GM19351 (cell line): ENCODE data around the gene ASMTL.
"Not testable (repeated sequence)": the region's sequence is repeated elsewhere in the genome, so short reads cannot be mapped to it uniquely, and the experiment has no call there.

Experiments
- ATAC-seq: cut with Tn5 transposase; IDR thresholded peaks from one replicate; pipeline ENCODE4 v1.9.1; 2021; ENCODE audit warnings: mild to moderate bottlenecking, moderate library complexity; ENCODE audit not compliant: unreplicated experiment

Gene ASMTL

DNA sequence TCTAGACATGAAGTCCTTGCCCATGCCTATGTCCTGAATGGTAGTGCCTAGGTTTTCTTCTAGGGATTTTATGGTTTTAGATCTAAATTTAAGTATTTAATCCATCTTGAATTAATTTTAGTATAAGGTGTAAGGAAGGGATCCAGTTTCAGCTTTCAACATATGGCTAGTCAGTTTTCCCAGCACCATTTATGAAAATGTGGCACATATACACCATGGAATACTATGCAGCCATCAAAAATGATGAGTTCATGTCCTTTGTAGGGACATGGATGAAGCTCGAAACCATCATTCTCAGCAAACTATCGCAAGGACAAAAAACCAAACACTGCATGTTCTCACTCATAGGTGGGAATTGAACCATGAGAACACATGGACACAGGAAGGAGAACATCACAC lies 29.8 kb upstream of the ASMTL start:
- ATAC-seq, result not testable (repeated sequence)

DNA sequence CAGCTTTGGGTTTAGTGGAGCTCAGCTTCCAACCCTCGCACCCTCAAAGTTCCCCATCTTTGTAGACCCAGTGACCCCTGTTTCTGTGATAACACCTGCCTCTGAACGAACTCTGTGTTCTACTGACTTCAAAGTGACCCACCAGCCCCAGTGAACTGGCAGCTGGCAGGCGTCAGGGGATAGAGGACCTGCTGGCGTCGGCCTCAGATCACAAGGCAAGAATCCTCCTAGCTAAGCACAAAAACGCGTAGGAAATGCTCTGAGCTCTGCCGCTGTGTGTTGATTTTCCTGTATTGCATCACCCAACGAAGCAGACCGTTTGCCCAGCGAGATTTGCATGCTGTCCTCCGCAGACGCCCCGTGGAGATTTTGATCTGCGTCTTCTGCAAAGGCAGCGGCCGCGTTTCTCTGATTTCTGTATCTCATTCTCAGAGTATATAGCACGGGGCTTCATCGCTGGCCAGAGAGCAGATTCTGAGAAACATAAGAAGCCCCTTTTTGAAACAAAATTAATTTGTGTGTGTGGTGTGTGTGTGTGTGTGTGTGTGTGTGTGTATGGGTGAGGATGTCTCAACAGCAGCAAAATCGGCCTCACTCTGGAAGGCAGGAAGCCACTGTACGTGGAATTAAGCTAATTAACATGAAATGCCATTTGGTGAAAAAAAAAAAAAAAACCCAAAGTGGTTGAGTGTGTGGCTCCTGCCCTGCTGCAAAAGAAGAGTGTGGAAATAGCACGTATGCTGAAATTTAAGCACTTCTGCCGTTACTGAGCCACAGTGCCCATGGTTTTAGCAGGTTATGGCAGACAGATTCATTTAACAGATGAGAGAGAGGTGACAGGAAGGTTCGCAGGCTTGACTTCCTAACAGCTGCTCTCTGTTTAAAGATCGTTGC lies 29.2 kb upstream of the ASMTL start:
- peak; percentile 48 for ATAC-seq

DNA sequence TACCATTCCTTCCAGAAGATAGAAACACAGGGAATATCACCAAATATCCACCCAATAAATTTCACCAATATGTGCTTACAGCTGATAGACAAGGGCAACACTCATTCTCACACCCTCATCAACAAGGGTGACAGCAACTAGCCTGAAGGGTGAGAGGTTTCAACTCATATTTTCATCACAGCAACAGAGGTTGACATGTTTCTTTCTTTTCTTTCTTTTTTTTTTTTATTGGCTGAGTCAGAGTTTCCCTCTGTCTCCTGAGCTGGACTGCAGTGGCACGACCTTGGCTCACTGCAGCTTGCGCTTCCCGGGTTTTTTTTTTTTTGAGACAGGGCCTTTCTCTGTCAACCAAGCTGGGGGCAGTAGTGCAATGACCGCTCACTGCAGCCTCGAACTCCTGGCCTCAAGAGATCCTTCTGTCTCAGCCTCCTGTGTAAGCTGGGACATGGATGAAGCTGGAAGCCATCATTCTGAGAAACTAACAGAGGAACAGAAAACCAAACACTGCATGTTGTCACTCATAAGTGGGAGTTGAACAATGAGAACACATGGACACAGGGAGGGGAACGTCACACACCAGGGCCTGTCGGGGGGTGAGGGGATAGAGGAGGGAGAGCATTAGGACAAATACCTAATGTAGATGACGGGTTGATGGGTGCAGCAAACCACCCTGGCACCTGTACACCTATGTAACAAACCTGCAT lies 27.5 kb upstream of the ASMTL start:
- ATAC-seq, result no peak

DNA sequence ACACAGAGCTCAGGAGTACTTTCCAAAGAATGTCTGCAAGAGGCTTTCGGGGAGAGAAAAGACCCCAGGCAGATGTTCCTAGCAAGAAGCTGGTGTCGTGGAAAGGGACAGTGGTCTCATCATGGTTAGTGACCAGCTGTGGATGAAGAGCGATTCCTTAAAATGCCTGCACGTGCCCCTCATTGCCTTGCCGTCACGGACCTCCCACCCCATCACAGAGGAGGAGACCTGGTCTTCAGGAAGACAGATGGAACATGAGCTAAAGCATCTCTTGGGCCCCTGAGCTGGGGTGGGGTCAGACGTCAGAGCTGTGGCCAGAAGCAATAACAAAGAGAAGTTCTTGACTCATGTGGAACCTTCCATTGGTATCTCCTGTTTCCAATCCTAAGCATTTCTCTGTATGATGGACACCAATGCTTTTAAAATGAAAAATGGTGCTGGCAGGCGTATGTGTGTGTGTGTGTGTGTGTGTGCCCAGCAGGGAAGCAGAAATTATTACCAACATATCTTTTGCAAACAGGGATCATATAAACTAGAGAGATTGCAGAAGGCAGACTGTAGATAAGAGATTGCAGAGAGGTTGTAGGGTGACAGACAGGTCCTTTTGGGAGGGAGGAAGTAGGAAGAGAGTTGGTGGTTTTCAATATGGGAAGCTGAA lies 25.2 kb upstream of the ASMTL start:
- ATAC-seq, result no peak

DNA sequence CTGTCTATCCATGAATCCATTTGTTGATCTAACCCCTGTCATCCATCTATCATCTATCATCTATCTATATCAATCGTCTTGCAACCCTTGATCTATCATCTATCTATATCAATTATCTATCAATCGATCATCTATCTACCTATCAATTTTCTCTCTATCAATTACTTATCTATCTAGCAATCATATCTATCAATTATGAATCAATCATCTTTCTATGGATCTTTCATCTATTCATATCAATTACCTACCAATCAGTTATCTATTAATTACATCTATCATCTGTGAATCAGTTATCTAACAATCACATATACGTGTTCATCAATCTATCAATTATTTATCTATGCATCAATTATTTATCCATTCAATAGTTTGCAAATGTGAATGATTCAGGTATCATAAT lies 24.5 kb upstream of the ASMTL start:
- no peak for ATAC-seq

DNA sequence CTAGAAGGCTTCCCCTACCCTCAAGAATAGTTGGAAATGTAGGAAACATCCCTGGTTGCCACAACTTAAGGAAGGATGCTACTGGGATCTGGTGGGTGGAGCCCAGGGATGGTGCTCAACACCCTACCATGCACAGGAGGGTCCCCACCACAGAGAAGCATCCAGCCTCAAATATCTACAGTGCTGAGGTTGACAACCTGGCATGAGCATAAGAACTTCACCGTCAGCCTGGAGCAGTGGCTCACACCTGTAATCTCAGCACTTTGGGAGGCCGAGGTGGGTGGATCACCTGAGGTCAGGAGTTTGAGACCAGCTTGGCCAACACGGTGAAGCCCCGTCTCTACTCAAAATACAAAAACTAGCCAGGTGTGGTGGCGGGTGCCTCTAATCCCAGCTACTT lies 24.0 kb upstream of the ASMTL start:
- no peak for ATAC-seq

DNA sequence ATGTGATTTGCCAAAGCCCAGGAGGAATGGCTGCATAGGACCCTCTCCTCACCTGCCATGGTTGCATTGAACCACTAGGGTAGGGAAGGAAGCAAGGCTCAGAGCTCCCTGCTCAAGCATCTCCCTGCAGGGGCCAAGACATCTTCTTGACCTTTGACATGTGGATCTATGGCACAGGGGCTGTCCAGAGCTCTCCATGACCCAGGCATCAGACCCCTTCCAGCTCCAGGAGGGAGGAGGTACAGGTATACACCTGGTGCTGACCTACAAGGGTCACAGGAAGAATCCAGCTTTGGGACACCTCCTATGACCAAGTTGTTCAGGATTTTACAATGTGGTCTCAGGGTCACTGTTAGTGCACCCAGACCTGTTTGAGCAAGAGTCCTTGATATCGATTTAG lies 23.2 kb upstream of the ASMTL start:
- no peak for ATAC-seq

DNA sequence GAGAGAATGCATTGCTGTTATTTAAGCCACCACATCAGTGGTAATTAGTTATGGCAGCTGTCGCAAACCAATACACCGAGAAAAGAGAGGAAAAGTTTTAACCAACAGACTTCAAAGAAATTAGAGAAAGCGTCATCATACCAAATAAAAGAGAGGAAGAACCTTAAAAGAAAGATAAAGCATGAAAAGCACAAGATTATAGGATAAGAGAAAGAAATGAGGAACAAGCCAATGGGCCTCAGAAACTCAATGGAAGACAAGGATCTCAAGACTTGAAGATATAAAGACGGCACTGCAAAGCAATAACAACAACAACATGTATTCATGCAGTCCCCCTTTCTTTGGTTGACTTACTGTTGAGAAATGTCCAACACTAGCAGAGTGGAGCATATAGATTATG lies 22.8 kb upstream of the ASMTL start:
- ATAC-seq, result no peak

DNA sequence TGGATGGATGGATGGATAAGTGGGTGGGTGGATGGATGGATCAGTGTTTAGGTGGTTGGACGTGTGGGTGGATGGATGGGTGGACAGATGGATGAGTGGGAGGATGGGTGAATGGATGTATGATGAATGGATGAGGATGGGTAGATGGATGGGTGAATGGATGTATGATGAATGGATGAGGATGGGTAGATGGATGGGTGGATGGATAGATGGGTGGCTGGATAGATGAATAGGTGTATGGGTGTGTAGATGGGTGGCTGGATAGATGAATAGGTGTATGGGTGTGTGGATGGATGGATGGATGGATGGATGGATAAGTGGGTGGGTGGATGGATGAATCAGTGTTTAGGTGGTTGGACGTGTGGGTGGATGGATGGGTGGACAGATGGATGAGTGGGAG lies 21.9 kb upstream of the ASMTL start:
- ATAC-seq, result not testable (repeated sequence)

DNA sequence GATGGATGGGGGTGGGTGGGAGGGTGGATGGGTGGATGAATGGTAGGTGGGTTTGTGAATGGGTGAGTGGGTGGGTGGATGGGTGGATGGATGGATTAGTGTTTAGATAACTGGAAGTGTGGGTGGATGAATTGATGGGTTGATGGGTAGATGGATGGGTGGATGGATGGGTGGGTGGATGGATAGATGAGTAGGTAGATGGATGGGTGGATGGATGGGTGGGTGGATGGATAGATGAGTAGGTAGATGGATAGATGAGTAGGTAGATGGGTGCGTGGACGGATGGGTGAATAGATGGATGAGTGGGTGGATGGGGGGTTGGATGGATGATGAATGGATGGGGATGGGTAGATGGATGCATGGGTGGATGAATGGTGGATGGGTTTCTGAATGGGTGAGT lies 20.3 kb upstream of the ASMTL start:
- ATAC-seq, result no peak

DNA sequence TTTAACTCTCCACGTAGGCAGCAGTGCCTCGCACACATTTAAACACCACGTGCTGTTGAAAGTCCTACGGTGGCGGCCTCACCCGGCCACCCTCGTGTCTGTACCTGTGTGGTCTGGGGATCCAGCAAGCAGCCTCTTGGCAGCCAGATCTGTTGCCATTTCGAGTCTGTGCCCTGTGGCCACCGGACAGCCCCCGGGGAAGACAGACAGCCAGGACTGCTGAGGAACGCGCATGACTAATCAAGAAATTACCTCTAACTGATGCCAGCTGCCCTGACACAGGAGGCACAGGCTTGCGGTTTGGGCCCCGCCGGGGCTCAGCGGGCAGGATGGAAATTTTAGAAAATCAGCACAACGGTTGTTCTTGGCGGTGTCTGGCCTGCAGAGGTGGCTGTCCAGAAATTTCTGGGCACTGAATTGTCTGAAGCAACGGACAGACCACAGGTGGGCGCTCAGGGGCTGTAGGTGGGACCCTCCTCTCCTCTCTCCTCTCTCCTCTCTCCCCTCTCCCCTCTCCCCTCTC lies 15.6 kb upstream of the ASMTL start:
- peak; percentile 22 for ATAC-seq

DNA sequence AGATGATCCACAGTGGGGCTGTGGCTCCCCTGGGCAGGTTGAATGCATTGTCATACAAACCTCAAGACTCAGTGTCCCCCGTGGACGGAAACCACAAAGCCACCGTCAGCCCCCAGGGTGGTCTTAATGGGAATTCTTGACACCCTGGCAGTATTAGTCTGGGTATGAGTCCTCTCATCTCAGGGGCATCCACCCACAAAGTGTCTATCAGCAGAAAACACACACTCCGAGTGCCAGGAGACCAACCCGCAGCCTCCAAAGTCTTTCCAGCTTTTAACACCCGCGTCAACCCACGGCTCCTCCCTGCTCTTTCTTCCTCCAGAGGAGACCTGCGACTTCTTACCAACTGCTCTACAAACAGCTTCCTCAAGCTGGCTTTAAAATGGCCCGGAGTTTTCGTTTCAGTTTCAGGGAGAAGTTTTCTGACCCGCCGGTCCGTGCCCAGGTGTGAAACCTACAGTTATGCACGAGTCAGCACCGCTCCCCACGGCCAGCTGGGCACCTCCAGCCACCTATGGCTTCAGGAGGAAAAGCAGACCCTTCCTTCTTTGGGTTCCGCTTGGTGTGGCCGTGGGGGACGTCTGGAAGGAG lies 14.4 kb upstream of the ASMTL start:
- ATAC-seq, result peak; percentile 56

DNA sequence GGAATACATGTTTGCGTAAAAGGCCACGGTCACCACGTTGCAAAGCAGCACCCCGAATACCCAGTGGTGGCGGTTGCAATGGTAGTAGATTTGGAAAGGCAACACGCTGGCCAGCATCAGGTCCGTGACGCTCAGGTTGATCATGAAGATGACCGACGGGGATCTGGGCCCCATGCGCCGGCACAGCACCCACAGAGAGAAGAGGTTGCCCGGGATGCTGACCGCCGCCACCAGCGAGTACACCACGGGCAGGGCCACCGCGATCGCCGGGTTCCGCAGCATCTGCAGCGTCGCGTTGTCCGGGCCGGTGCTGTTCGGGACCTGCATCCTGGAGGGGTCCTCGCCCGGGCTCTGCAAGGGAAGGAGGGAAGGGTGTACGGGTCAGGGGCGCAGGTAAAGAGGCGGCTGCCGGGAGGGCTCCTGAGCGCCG lies 13.5 kb upstream of the ASMTL start:
- no peak for ATAC-seq

DNA sequence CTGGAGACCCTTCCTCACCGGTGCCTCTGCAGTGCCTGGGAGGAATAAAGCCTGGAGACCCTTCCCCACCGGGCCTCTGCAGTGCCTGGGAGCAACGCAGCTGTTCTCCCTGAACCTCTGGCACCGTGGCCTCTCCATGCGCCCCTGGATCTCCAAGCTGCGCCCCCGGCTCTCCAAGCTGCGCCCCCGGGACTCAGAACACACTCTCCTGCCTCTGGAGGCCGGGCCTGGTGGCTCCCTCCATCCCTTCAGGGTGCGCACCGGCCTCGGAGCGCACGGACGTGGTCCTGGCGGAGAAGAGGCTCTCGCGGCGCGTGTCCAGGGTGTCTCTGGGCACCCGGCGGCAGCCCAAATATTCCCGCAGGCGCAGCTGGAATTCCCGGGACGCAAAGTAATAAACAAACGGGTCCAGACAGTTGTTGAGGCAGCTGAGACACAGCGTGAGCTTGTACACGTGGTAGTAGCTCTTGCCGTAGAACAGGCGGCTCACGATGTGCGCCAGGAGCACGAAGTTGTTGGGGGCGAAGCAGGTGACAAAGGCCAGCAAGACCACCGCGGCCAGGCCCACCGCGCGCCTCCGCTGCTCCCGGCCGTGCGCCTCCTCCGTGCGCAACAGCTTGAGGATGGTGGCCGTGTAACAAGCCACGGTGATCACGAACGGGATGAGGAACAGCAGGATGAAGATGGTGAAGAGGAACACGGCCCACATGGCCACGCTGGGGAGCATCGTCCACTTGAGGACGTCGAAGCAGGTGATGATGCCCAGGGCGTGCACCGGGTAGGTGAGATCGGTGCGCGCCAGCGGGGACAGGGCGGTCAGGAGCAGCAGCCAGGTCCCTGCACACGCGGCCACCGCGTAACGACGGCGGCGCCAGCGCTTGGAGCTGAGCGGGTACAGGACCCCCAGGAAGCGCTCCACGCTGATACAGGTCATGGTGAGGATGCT lies 12.8 kb upstream of the ASMTL start:
- ATAC-seq, result no peak

DNA sequence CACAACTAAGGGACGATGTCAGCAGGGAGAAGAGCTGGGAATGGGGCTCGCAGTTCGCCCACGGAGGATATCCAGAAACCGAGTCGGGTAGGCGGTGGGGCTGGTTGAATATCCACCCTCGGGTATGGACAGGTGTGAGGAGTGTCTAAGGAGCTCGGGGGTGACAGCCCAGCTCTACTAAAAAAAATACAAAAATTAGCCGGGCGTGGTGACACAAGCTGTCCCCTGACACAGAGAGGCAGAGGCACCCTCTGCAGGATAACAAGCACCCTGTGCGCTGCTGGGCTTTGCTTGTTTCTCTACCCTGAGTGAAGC lies 12.2 kb upstream of the ASMTL start:
- no peak for ATAC-seq

DNA sequence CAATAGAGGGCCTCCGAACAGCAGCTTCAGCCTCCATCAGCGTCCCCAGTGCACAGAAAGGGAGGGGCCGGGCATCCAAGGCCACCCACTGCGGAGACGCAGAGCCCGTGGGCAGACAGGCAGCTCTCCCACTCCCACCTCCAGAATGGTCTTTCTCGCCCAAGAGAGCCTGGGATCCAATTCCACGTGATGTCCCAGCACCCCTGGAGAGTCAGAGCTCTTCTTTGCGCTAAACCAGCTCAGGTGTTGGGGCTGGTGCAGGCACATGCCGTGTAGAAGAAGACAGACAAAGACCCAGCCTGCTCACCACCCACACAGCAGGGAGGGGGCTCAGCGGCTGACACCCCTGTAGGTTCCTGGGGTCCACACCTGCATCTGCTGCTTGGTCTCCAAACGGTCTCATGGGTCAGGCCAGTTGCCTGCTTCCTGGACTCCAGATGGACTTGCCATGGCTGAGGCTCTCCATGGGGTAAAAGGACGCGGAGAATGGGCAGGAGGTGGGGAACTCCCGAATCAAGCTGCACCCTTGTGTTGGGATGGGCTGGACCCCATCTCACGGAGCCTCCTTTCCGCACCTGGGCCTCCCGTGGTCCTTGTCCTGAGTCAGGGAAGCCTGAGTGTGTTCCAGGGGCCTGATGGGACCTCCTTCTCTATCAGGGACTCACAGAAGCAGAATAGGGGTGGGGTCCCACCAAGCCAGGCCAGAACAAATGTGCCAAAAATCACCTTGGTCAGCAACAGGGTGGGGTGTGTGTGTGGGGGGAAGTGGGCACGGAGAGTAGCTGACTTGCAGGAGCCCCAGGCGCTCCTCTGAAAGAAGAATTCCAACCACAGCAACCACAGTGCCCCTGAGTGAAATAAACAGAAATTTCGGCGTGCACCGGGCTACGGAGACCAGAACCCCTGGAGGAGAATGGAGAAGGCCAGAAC lies 11.6 kb upstream of the ASMTL start:
- no peak for ATAC-seq

DNA sequence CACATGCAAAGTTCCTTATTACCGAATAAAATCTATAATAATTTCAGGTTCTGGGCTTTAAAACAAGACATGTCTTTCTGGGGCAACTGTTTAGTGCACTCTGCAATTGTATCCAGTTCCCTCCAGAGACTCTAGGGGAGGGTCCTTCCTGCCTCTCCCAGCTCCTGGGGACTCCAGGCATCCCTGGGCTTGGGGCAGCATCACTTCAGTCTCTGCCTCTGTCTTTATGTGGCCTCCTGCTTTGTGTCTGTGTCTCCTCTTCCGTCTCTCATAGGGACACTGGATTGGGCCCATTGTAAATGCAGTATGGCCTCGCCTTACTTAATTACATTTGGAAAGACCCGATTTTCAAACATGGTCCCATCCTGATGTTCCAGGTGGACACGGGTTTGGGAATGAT lies 10.9 kb upstream of the ASMTL start:
- no peak for ATAC-seq

DNA sequence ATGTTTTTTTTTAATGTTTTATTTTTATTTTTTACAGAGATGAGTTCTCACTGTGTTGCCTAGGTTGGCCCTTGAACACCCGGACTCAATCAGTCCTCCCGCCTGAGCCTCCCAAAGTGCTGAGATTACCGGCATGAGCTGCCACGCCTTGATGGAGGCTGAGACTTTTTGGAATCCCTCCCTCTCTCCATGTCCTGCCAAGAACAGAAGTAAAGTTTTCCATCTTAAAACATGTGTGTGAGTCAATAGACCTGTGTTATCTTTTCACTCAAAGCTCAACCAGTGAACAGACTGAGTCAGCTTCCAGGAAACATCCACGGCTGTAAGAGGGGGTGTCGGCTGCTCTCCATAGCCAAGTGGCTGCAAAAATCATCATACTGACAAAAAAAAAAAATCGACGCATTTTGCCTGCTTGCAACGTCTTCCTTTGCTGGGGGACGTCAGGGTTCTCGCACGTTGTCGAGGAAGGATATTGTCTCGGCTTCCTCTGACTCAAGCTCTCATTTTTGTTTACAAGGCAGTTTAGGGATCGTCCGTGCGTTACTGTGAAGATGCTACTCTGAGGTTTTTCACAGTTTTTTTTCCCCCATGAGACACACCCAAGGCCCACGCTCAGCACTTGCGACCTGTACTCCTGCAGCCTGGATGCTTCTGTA lies 10.0 kb upstream of the ASMTL start:
- ATAC-seq, result no peak

DNA sequence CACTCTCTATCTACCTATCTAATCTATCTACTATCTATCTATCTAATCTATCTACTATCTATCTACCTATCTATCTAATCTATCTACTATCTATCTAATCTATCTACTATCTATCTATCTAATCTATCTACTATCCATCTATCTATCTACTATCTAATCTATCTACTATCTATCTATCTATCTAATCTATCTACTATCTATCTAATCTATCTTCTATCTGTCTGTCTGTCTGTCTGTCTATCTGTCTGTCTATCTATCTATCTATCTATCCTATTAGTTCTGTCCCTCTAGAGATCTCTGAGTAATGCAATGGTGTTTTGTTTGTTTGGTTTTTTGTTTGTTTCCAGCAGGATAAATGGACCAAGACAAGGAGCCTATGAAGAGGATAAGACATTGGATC lies 9.4 kb upstream of the ASMTL start:
- no peak for ATAC-seq
